Colonic mucosa (tissue), 4 donors: ENCODE data around the gene SYNGAP1. TPM values are rescaled to one million over a fixed set of nuclear protein-coding genes. Genes with fewer than 3 reads are reported as not detected.

ENCODE experiments used
- DNase-seq: peaks from one replicate; pipeline ENCODE4 v3.0.0-alpha.2; 2020
- H3K27ac ChIP-seq: fragments of 200-600 bp; one replicate; pipeline ENCODE4 v1.8.0; 2021
- H3K27me3 ChIP-seq: fragments of 200-600 bp; one replicate; pipeline ENCODE4 v1.8.0; 2021
- H3K36me3 ChIP-seq: fragments of 200-600 bp; one replicate; pipeline ENCODE4 v1.8.0; 2021
- H3K4me1 ChIP-seq: fragments of 200-600 bp; one replicate; pipeline ENCODE4 v1.8.0; 2021; ENCODE audit warnings: mild to moderate bottlenecking
- H3K4me3 ChIP-seq: fragments of 200-600 bp; one replicate; pipeline ENCODE4 v1.8.0; 2021
- H3K9ac ChIP-seq, 2 donors: one replicate each; pipeline ENCODE4 v1.7.0; 2013; ENCODE audit warnings: control low read depth in 2 of 2, low read depth in 2 of 2, low read length in 2 of 2
- H3K9me3 ChIP-seq: fragments of 200-600 bp; one replicate; pipeline ENCODE4 v1.8.0; 2021
- CTCF ChIP-seq: fragments of 200-600 bp; IDR thresholded peaks from one replicate; pipeline ENCODE4 v1.8.0; 2022; ENCODE audit warnings: antibody characterized with exemption, mild to moderate bottlenecking
- intact Hi-C: fragments of 100-400 bp; cut with DNase I; formaldehyde crosslinking; loops from one replicate; pipeline ENCODE4 v1.14.1; 2022
- total RNA-seq, 2 donors: library from RNA; stranded (reverse); fragmentation: NEBNext Ultra II Directional in 1 of 2; extraction: Animal tissue kit (Norgen Biotek cat#: 25700) in 1 of 2; gene quantifications; one replicate each; pipeline ENCODE4 v1.2.1, GENCODE V29; 2021
- donor health status: healthy.
- donor health status: DM: no; HTN: no; CAD: no.
- donor health status: DM: no; HTN: no; CAD: no.

Gene SYNGAP1
- total RNA-seq, 2 donors from 2014 or later, result 5.3 to 10.4 TPM

- no peak for DNase-seq
- no peak overlapping the region for H3K4me3 ChIP-seq
- H3K27me3 ChIP-seq, result no peaks in the 10 kb centered on the region
- no peaks in the 10 kb centered on the region for H3K36me3 ChIP-seq
- TF ChIP-seq CTCF, result no peak
- no peaks in the 10 kb centered on the region for H3K9me3 ChIP-seq
- H3K27ac ChIP-seq, result no peak overlapping the region
- H3K4me1 ChIP-seq, result peaks cover 1% of the 10 kb centered on the region
- no peak overlapping the region for H3K9ac ChIP-seq
- intact Hi-C loops, result no loop called here
Observed at GRCh38 chr6:33433544-33434191, 13.8 kb downstream of the SYNGAP1 start.

- no peak overlapping the region for H3K27ac ChIP-seq
- no peaks in the 10 kb centered on the region for H3K9me3 ChIP-seq
- no peak overlapping the region for H3K4me3 ChIP-seq
- no peak for DNase-seq
- H3K9ac ChIP-seq, result no peak overlapping the region
- intact Hi-C loops, result no loop called here
- H3K36me3 ChIP-seq, result no peaks in the 10 kb centered on the region
- H3K4me1 ChIP-seq, result no peaks in the 10 kb centered on the region
- no peaks in the 10 kb centered on the region for H3K27me3 ChIP-seq
- no peak for TF ChIP-seq CTCF
Observed at GRCh38 chr6:33434961-33435360, 15.1 kb downstream of the SYNGAP1 start.

GRCh38 chr6:33437666-33438065 is 17.8 kb downstream of the SYNGAP1 start:
- intact Hi-C loops, result no loop called here
- Histone ChIP-seq H3K4me3 (no peak overlapping the region), H3K4me1 (no peaks in the 10 kb centered on the region), H3K36me3 (no peaks in the 10 kb centered on the region), H3K9ac (no peak overlapping the region), H3K27me3 (no peaks in the 10 kb centered on the region), H3K9me3 (no peaks in the 10 kb centered on the region), H3K27ac (no peak overlapping the region)
- no peak for TF ChIP-seq CTCF
- no peak for DNase-seq

GRCh38 chr6:33438978-33439594 is 19.2 kb downstream of the SYNGAP1 start:
- intact Hi-C loops, result no loop called here
- H3K9me3 ChIP-seq, result no peaks in the 10 kb centered on the region
- H3K4me3 ChIP-seq, result no peak overlapping the region
- no peak overlapping the region for H3K27ac ChIP-seq
- H3K36me3 ChIP-seq, result no peaks in the 10 kb centered on the region
- H3K9ac ChIP-seq, result no peak overlapping the region
- H3K4me1 ChIP-seq, result no peaks in the 10 kb centered on the region
- no peak for TF ChIP-seq CTCF
- no peaks in the 10 kb centered on the region for H3K27me3 ChIP-seq
- no peak for DNase-seq

GRCh38 chr6:33439956-33440648 is 20.2 kb downstream of the SYNGAP1 start:
- H3K27ac ChIP-seq, result no peak overlapping the region
- DNase-seq, result no peak
- H3K9me3 ChIP-seq, result no peaks in the 10 kb centered on the region
- H3K9ac ChIP-seq, result no peak overlapping the region
- no peak for TF ChIP-seq CTCF
- H3K4me1 ChIP-seq, result no peaks in the 10 kb centered on the region
- intact Hi-C loops, result loop anchor here (10.0 kb wide), 1 partner anchor 125 kb away; no protein-coding TSS in a partner anchor
- H3K27me3 ChIP-seq, result no peaks in the 10 kb centered on the region
- H3K36me3 ChIP-seq, result no peaks in the 10 kb centered on the region
- H3K4me3 ChIP-seq, result no peak overlapping the region
